ENCODE measurements around the gene TCF25.
A peak's percentile ranks its signal among the peaks of the same experiment; 100 is the strongest.

The TCF25 gene

DNA sequence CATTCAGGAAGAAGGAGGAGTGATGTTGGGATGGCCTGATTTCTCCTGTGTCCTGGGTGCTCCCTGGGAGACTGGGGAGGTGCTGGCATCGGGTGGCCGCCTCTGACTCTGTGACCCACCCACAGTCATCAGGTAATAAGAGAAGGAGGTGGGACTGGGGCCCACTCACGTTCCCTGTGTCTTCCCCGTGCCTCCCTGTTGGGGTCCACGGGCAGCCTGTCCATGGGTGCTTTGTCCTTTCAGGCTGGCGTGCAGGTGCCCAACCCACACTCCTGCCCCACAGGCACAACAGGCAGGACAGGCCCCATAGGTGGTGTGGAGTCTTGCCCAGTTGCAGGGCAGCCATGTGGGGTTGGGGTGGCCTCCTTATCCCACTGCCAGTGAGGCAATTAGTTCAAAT lies 79.2 kb downstream of the TCF25 start:
- TF ChIP-seq, protein P1, sequence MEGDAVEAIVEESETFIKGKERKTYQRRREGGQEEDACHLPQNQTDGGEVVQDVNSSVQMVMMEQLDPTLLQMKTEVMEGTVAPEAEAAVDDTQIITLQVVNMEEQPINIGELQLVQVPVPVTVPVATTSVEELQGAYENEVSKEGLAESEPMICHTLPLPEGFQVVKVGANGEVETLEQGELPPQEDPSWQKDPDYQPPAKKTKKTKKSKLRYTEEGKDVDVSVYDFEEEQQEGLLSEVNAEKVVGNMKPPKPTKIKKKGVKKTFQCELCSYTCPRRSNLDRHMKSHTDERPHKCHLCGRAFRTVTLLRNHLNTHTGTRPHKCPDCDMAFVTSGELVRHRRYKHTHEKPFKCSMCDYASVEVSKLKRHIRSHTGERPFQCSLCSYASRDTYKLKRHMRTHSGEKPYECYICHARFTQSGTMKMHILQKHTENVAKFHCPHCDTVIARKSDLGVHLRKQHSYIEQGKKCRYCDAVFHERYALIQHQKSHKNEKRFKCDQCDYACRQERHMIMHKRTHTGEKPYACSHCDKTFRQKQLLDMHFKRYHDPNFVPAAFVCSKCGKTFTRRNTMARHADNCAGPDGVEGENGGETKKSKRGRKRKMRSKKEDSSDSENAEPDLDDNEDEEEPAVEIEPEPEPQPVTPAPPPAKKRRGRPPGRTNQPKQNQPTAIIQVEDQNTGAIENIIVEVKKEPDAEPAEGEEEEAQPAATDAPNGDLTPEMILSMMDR (conservative IDR thresholded peaks at IDR 0.05; ENCODE audit: low read depth) = no peak
- ChIA-PET POLR2A (ENCODE audit: low non-redundant PET) (no interaction called here), CTCF (no interaction called here)
- H3K27ac ChIP-seq = no peak overlapping the region
- no peak for DNase-seq (ENCODE audit: low spot score)

DNA sequence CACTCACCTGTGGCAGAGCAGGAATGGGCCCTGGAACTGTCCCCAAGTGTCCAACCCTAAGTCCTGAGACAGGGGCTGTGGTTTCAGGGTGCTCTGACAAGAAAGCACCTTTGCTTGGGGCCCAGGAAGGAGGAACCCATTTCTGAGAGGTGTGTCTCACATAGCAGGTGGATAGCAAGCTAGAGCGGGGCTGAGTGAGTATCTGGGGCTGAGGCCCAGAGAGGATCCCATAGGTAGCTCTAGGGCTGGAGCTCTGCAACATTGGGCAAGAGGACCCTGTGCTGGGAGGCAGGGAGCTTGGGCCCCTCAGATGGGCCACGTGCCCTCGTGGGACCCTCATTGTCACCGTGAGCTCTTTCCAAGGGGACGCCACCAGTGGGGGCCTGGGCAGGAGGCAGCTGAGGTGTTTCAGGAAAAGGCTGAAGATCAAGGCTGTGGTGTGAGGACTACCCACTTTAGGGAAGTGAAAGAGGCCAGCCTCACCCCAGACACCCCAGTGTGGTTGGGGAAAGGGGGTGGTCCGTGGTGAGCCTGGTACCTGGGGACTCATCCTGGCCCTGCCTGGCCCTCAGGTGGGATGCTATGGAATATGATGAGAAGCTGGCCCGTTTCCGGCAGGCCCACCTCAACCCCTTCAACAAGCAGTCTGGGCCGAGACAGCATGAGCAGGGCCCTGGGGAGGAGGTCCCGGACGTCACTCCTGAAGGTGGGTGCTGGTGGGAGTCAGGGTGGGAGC lies 80.4 kb downstream of the TCF25 start:
- DNase-seq (ENCODE audit: low spot score) = no peak
- CTCF ChIA-PET = no interaction called here
- POLR2A ChIA-PET (ENCODE audit: low non-redundant PET) = no interaction called here

DNA sequence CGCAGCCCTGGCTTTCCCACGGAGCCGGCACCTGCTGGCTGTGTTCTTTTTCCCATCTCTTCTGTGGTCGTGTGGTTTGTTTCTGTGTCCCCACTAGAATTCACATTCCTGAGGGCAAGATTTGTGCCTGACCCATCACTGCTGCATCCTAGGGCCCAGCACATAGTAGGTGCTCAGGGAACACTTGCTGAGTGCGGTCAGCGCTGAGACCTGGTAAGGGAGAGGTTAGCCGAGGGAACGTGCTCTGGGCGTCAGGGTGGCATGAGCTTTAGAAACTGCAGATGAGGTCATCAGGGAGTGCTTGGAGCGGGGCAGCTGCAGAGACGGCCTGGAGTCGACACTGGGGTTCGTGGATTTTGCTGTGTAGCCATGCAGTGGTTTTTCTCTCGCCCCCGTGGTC lies 81.1 kb downstream of the TCF25 start:
- no peak overlapping the region for H3K27ac ChIP-seq
- POLR2A ChIA-PET (ENCODE audit: low non-redundant PET) = no interaction called here
- CTCF ChIA-PET = no interaction called here
- DNase-seq (ENCODE audit: low spot score) = no peak
- TF ChIP-seq, protein P1 (conservative IDR thresholded peaks at IDR 0.05; ENCODE audit: low read depth) = no peak

More for the DNA sequence above, 80.4 kb downstream of the TCF25 start:
- TF ChIP-seq, protein P1 (conservative IDR thresholded peaks at IDR 0.05; ENCODE audit: low read depth) = no peak
- no peak overlapping the region for H3K27ac ChIP-seq

DNA sequence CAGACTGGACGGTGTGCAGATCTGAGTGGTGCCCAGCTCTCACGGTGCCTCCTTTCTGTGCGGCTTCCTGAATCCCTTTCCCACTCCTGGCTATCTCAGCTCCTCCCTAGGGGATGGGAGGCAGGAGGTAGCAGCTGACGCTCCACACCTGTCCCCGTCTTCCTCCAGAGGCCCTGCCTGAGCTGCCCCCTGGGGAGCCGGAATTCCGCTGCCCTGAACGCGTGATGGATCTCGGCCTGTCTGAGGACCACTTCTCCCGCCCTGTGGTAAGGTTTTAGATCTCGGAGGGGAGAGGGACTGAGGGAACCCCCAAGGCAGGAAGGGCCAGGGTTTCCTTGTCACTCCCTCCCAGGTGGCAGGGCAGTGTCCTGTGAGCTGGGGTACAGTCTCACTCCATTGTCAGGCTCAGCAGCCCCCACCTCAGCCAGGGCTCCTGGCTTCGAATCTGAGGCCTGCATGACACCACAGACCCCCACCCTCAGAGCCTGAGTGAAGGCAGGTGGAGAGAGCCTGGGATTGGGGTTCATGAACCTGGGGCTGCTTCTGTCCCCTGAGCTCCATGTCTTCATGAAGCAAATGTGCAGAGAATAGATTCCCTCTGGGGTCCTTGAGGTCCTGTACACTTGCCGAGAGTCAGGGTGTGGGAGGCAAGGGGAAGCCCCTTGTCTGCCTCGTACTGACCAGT lies 81.8 kb downstream of the TCF25 start:
- TF ChIP-seq, protein P1 (conservative IDR thresholded peaks at IDR 0.05; ENCODE audit: low read depth) = no peak
- ChIA-PET POLR2A (ENCODE audit: low non-redundant PET) (no interaction called here), CTCF (interaction anchor here (0.6 kb wide), 1 partner anchor 162 kb away, joined by 4 read pairs; no protein-coding TSS in a partner anchor)
- no peak for DNase-seq (ENCODE audit: low spot score)
- H3K27ac ChIP-seq = no peak overlapping the region

DNA sequence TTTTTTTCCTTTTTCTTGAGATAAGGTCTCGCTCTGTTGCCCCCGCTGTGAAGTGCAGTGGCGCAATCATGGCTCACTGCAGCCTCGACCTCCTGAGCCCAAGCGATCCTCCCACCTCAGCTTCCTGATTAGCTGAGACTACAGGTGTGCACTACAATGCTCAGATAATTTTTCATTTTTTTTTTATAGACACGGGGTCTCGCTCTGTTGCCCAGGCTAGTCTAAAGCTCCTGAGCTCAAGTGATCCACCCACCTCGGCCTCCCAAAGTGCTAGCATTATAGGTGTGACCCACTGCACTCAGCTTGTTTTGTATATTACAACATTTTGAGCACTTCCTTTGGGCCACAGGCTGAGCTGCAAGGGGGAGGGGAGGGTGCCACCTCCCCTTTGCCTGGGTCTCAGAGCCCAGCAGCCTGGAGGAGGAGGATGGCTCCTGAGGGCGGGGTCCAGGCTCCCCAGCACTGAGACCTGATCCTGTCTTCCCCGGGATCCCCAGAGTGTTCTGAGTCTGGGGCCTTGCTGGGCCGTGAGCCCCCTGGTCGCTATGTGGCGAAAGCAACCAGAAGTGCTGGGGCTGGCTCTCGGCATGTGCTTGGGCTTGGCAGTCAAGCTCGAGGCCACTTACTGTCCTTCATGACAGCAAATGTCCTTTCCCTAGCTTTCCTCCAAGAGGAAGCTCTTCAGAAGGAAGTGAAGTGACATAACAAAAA lies 83.3 kb downstream of the TCF25 start:
- POLR2A ChIA-PET (ENCODE audit: low non-redundant PET) = no interaction called here

DNA sequence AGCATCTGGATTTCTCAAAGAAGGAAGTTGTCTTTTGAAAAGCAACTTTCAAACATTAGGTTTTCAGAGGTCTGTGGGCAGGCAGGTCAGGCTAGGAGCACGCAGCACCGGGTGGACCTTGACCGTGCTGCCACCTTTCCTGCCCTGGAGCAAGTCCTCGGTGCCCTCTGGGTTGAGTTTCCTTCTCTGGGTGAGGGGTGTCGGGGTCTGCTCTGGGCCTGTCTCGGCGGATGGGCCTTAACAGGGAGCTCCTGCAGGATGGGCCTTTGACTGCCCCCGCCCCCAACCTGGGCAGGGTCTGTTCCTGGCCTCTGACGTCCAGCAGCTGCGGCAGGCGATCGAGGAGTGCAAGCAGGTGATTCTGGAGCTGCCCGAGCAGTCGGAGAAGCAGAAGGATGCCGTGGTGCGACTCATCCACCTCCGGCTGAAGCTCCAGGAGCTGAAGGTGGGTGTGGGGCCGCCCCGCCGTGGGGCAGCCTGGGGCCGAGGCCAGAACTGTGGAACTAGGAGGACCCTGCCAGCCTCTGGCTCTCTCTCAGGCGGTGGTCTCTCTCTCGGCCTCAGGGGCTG lies 83.9 kb downstream of the TCF25 start:
- no peak for DNase-seq (ENCODE audit: low spot score)
- ChIA-PET CTCF (no interaction called here), POLR2A (ENCODE audit: low non-redundant PET) (no interaction called here)
- peak overlapping the region; percentile 9 for H3K27ac ChIP-seq
- TF ChIP-seq, protein P1 (conservative IDR thresholded peaks at IDR 0.05; ENCODE audit: low read depth) = no peak

More for the DNA sequence above, 83.3 kb downstream of the TCF25 start:
- H3K27ac ChIP-seq = peak overlapping the region; percentile 9; the same call in 1 of the 2 replicates
- CTCF ChIA-PET = no interaction called here
- no peak for DNase-seq (ENCODE audit: low spot score)
- TF ChIP-seq, protein P1 (conservative IDR thresholded peaks at IDR 0.05; ENCODE audit: low read depth) = no peak
